Measurements from ENCODE around the gene FBXL20.

- TF ChIP-seq EZH2 (IDR thresholded peaks at IDR 0.05; ENCODE audit: borderline replicate concordance, low read length) (no peak), CTCF (IDR thresholded peaks at IDR 0.05; ENCODE audit: low read length) (no peak)
These were observed 97.2 kb downstream of the FBXL20 start for GRCh38 chr17:39304188-39304587.

Measured in OCI-LY1 (cell line).